GM04503 (cell line): ENCODE data around the gene KCNK6.

Experiments
- DNase-seq: peaks from one replicate; pipeline ENCODE4 v3.0.0-alpha.2; 2012; ENCODE audit warnings: low read depth

The KCNK6 gene

DNA sequence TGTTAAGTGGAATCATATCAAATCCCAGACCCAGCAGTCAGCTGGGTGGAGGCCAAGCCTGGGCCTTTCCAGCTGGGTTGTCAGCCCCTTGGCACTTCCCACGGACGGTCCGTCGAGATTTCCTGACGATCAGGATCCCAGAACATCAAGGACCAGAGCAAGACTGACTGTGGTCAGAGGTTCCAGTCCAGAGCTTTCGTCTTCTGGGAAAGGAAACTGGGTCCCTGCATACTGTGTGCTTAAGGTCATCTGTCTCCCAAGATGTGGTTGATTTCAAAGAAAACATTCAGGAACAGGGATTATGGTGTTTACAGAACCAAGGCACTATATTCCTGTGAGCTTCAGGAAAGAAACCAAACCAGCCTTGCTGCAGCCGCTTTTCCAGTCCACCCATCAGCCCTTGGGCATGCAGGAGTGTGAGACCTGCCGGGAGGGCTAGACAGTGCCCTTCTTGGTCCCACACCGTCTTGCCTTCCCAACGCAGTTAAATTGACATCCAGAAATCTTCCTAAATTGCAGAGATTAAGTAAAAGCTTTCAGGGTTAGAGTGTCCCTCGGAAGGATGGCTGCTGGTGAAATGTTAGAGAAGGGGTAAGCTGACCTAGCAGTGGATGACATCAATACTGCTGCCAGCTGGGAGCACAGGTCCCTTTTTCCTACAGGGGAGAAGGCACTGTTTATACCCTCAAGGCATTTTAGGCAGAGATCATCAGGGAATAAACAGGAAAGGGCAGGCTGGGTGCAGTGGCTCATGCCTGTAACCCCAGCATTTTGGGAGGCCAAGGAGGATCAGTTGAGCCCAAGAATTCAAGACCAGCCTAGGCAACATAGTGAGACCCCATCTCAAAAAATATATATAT, 20.6 kb upstream of the KCNK6 start:
- DNase-seq: no peak

- no peak for DNase-seq
Measured at GRCh38 chr19:38303517-38304351, 15.9 kb upstream of the KCNK6 start, which contains the start of gene C19orf33. C19orf33 (plus strand) TSS chr19:38304251; CDS start chr19:38304262, 11 bp downstream.

GRCh38 chr19:38304352-38304865, 15.2 kb upstream of the KCNK6 start:
- DNase-seq: no peak

DNA sequence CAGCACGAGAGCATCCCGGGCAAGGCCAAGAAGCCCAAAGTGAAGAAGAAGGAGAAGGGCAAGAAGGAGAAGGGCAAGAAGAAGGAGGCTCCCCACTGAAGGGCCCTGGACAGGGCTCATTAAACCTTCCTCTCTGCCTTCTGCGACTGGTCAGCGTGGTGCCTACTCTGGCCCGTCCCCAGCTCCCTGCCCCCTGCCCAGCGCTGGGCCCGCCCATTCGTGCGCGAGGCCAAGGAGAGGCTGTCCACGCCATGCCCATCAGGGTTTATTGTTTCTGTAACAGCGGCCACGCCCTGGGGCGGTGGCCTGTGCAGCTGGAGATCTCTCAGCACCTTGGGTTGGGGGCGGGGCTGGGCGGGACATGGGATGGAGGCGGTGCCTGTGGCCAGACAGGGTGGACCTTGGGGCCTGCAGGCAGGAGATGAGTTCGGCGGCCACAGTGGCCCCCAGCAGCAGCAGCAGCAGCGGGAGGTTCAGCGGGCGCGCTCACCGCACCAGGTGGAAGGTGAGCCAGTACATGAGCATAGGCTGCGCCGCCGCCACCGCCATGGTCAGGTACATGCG, 14.7 kb upstream of the KCNK6 start:
- no peak for DNase-seq

DNA sequence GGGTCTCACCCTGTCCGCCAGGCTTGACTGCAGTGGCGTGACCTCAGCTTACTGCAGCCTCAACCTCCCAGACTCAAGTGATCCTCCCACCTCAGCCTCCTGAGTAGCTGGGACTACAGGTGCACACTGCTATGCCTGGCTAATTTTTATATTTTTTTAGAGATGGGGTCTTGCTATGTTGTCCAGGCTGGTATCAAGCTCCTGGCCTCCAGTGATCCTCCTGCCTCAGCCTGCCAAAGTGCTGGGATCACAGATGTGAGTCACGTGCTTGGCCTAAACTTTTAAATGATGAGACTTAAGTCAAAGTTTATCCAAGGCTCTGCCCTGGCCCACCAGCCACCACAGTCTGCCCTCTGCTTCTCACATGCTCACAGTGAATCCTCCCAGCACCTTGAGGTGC, 13.4 kb upstream of the KCNK6 start:
- DNase-seq: no peak

- no peak for DNase-seq
Measured at GRCh38 chr19:38307076-38307475, 12.6 kb upstream of the KCNK6 start.

- DNase-seq: no peak
Measured at GRCh38 chr19:38307597-38307996, 12.0 kb upstream of the KCNK6 start.

DNA sequence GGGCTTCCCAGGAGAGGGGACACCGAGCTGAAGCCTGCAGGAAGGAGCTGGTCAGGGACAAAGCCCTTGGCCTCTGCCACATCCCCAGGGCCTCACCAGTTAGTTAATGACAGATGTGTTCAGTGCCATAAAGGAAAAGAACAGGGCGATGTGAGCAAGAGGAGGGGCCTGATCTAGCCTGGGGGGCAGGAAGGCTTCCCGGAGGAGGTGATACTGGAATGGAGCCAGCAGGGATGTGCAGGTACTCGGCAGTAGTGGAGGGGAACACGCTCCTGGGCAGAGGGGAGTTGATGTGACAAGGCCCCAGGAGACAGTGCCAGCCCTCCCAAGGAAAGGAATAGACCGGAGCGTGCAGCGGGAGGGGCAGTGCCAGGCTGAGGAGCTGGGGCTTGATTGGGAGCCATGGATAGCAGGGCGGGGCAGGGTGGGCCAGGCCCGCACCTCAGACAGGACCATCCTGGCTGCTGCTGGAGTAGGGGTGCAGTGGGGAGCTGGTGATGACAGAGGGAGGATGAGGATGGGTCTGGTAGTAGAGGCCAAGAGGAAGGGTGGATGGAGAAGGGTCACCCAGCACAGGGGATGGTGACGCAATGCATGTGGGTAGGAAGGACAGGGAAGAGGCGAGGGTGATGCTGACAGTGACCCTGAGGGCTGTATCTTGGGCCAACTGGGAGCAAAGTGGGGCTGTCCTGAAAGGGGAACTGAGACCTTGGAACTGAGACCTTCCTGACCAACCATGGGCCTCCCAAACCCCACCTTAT, 11.5 kb upstream of the KCNK6 start:
- no peak for DNase-seq

DNA sequence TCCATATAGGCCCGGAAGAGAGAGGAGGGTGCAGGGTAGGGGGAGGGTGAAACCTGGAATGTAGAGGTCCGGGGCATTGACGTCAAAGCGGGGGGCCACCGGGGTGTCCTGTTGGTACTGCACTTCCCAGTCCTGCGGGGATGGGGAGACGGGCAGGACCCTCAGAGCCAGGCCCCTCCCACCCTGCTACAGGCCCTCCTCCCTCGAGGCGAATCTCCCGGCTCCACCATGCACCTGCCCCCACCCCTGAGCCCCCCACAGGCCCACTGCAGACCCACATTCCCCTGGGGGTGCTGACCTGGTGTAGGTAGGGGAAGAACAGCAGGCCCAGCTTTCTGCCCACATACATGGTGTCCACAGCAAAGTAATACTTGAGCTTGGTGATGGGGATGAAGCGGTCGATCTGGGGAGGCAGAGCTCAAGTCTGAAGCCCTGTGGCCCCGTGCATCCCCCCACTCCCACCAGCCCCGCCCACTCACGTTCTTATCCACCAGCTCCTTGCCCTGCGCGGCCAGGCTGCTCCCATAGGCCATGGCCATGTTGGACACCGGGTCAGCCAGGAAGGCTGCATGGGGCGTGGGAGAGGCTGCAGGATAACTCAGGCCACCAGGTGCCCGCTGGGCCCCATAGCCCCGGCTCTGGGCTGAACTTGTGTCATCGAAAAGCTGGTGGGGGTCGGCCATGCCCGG, 10.6 kb upstream of the KCNK6 start:
- DNase-seq: no peak

DNA sequence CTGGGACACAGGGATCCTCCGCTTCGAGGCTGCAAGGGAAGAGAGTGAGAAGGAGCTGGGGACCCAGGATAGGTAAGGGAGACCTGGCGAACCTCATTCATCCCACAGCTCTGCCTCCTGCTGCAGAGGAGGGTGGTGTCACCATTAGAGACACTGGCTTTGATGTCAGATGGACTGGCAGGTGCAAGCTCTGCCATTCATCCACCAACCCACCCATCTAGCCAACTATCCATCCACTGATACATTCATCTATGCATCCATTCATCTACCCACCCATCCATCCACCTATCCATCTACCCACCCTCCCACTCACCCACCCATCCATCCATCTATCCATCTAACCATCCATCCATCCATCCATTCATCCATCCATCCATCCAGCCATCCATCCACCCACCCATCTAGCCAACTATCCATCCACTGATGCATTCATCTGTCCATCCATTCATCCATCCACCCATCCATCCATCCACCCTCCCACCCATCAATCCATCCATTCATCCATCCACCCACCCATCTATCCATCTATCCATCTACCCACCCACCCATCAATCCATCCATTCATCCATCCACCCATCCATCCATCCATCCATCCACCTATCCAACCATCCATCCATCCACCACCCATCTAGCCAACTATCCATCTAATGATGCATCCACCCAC, 9.9 kb upstream of the KCNK6 start:
- DNase-seq: no peak

DNA sequence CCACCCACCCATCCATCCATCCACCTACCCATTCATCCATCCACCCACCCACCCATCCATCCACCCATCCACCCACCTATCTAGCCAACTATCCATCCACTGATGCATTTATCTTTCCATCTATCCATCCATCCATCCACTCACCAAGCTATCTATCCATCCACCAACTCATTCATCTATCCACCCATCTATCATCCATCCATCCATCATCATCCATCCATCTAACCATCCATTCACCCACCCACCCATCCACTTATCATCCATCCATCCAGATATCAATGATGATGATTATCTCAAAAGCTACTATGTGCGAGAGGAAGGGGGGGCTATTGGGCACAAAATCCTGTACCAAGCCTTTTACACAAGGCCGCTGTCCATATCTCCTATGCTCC, 9.4 kb upstream of the KCNK6 start:
- no peak for DNase-seq

DNA sequence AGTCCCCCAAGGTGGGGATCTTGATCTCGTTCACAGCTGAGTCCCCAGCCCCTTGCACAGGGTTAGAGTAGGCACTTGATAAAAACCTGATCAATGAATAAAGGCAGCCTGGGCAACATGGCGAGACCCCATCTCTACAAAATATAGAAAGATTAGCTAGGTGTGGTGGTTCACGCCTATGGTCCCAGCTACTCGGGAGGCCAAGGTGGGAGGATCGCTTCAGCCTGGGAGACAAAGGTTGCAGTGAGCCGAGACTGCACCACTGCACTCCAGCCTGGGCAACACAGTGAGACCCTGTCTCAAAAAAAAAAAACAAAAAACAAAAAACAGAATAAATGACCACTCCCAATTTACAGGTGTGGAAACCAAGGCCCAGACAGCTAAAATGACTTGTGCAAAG, 8.7 kb upstream of the KCNK6 start:
- no peak for DNase-seq

GRCh38 chr19:38315657-38316476, 3.8 kb upstream of the KCNK6 start, which contains the start of gene YIF1B:
YIF1B (minus strand) TSS chr19:38315947; CDS start chr19:38315917, 30 bp downstream.
- DNase-seq: peak; percentile 76

DNA sequence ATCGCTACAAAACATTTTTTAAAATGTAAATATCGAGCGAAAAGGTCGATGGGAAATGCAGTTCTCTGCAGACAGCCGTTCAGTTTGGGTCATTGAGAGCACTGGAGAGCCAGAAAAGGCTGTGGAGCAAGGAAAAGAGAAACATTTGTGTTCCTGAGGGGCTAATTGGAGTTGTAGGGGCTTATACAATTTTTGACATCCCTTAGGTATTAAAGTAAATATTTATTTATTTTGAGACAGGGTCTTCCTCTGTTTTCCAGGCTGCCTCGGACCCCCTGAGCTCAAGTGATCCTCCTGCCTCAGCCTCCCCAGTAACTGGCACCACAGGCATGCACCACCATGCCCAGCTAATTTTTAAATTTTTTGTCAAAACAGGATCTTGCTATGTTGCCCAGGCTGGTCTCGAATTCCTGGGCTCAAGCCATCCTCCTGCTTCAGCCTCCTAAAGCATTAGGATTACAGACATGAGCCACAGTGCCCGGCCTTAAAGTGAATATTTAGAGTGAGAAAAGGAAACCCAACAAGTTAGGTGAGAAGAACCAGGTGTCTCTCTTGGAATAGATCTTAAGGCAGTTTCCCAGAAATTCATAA, 3.1 kb upstream of the KCNK6 start:
- no peak for DNase-seq

DNA sequence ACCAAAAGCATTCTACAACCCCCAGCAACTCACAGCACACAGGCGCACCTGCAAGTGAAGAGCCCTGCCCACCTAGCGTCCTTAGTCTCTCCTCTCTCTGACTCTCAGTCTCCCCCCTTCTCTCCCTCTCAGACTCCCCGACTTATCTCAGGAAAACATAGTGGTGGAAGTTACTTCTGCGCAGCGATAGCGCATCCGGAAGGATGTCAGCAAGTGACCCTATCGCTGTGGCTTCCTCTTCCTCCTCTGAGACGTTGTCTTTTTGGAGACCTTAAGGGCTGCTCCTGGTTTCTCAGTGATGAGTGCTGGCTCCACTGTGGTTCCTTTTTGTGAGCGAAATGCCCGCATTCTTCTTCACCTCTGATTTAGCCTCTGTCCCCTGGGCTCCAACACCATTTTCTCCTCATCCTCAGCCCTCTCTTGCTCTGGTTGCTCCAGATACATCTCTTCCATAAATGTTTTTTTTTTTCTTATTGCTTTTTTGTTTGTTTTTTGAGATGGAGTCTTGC, 2.5 kb upstream of the KCNK6 start:
- no peak for DNase-seq

DNA sequence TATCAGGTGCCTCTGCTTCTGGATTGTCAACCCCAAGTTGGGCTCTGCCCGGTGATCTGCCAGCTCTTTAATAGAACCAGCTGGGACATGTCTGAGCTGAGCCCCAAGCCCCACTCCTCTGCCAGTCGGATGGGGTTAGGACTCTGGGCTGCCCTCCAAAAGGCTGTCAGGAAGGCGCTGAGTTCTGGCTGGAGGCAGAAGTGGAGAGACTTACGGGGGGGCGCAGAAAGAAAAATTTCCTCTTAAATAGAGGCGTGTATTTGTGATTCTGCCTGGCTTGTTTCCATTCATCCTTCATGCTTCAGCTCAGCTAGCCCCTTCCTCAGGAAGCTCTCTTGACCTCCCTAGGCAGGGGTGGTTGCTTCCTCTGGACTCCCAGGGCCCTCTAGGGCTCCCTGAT, 985 bp upstream of the KCNK6 start:
- no peak for DNase-seq

- no peak for DNase-seq
Measured at GRCh38 chr19:38320969-38321339, 1.3 kb downstream of the KCNK6 start.

DNA sequence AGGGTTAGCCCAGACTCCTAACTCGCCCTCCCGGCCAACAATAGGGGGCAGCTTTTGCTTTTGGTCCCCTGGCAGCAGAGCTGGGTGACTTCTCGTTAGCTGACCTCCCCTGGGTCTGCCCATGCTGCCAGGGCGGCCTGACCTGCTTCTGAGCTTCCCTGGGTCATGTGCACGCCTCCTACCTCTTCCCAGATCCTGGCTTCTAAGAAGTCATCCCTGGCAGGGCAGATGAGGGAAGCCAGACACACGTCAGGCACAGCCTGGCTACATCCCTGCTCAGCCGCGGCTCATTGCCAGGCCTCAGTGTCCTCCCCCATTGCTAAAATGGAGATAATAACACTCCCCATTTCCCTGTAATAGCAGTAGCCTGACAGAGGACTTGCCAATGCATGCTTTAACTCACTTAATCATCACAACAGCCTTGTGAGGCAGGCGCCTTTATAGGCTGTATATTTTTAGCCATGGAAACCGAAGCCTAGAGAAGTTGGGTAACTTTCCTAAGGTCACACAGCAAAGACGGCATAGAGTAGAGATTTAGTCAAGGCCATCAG, 2.1 kb downstream of the KCNK6 start:
- DNase-seq: peak; percentile 33

GRCh38 chr19:38323291-38323690, 3.6 kb downstream of the KCNK6 start:
- DNase-seq: no peak
